Left lobe of liver (tissue), 2 donors: ENCODE data around the gene PC. TPM values are rescaled to one million over a fixed set of nuclear protein-coding genes. Genes with fewer than 3 reads are reported as not detected.
"Not testable (repeated sequence)": the region's sequence is repeated elsewhere in the genome, so short reads cannot be mapped to it uniquely, and the experiment has no call there.

Experiments
- ATAC-seq: fragments of 200-7000 bp; cut with Tn5 transposase; one replicate; pipeline ENCODE4 v1.9.1; 2020; ENCODE audit warnings: mild to moderate bottlenecking, moderate library complexity
- DNase-seq: peaks from one replicate; pipeline ENCODE4 v3.0.0-alpha.2; 2020; ENCODE audit warnings: low spot score
- total RNA-seq: library from RNA; stranded (reverse); gene quantifications from one replicate; pipeline ENCODE4 v1.2.1, GENCODE V29; 2021
- donor health status: DM: no; HTN: no; CAD: no; lungs with moderate emphysema.
- donor health status: DM: no; HTN: yes; CAD: no.

The PC gene
- total RNA-seq, 1 donor from 2014 or later = 392 TPM

GRCh38 chr11:66809592-66809991 is 148.6 kb downstream of the PC start:
- DNase-seq = no peak

GRCh38 chr11:66800720-66801428 is 157.3 kb downstream of the PC start:
- DNase-seq (no peak), ATAC-seq (no peak)

More at GRCh38 chr11:66809592-66809991, 148.6 kb downstream of the PC start:
- ATAC-seq = no peak

- not testable (repeated sequence) for DNase-seq, ATAC-seq
Measured at GRCh38 chr11:66799815-66800214, 158.4 kb downstream of the PC start.

Other genes with a start within 250 kb of the PC start
- 55.1 TPM for gene SPTBN2, start 229.2 kb downstream of the PC start, total RNA-seq
- gene RCE1, start 114.9 kb downstream of the PC start, total RNA-seq = 3.2 TPM
- 1.1 TPM for gene LRFN4, start 101.3 kb downstream of the PC start, total RNA-seq
- not detected for gene C11orf86, start 16.9 kb upstream of the PC start, total RNA-seq
- gene SYT12, start 64.8 kb upstream of the PC start, total RNA-seq = 4.8 TPM
- 23.2 TPM for gene RHOD, start 98.5 kb upstream of the PC start, total RNA-seq
- 39.0 TPM for gene KDM2A, start 160.9 kb upstream of the PC start, total RNA-seq